Fibroblast of skin of scalp (primary cell): ENCODE data around the gene METTL15.
"Not testable (repeated sequence)": the region's sequence is repeated elsewhere in the genome, so short reads cannot be mapped to it uniquely, and the experiment has no call there.

Experiments
- DNase-seq: peaks from one replicate; pipeline ENCODE4 v3.0.0-alpha.2; 2013

Gene METTL15

GRCh38 chr11:28110108-28110820, 2.1 kb downstream of the METTL15 start:
- peak; percentile 84 for DNase-seq

- peak; percentile 19 for DNase-seq
Measured at GRCh38 chr11:28110821-28111200, 2.6 kb downstream of the METTL15 start.

GRCh38 chr11:28114116-28114515, 5.9 kb downstream of the METTL15 start:
- DNase-seq, result no peak

GRCh38 chr11:28114731-28115130, 6.5 kb downstream of the METTL15 start:
- DNase-seq, result no peak

GRCh38 chr11:28117712-28118111, 9.5 kb downstream of the METTL15 start:
- DNase-seq, result no peak

- DNase-seq, result peak; percentile 40
Measured at GRCh38 chr11:28123151-28123581, 15.0 kb downstream of the METTL15 start.

GRCh38 chr11:28132548-28132947, 24.4 kb downstream of the METTL15 start:
- DNase-seq, result peak; percentile 39

- peak; percentile 63 for DNase-seq
Measured at GRCh38 chr11:28133146-28133545, 25.0 kb downstream of the METTL15 start.

- not testable (repeated sequence) for DNase-seq
Measured at GRCh38 chr11:28136157-28136556, 28.0 kb downstream of the METTL15 start.

- no peak for DNase-seq
Measured at GRCh38 chr11:28137366-28137765, 29.2 kb downstream of the METTL15 start.

- no peak for DNase-seq
Measured at GRCh38 chr11:28137832-28138231, 29.6 kb downstream of the METTL15 start.

GRCh38 chr11:28139841-28140415, 31.7 kb downstream of the METTL15 start:
- DNase-seq, result no peak

- DNase-seq, result no peak
Measured at GRCh38 chr11:28140689-28141455, 32.7 kb downstream of the METTL15 start.

- DNase-seq, result no peak
Measured at GRCh38 chr11:28142724-28143123, 34.5 kb downstream of the METTL15 start.

GRCh38 chr11:28144808-28145207, 36.6 kb downstream of the METTL15 start:
- peak; percentile 26 for DNase-seq

GRCh38 chr11:28146123-28146751, 38.0 kb downstream of the METTL15 start:
- peak; percentile 84 for DNase-seq

- no peak for DNase-seq
Measured at GRCh38 chr11:28152743-28153142, 44.6 kb downstream of the METTL15 start.

- DNase-seq, result peak; percentile 21
Measured at GRCh38 chr11:28153586-28153985, 45.4 kb downstream of the METTL15 start.

GRCh38 chr11:28168718-28169117, 60.5 kb downstream of the METTL15 start:
- no peak for DNase-seq

GRCh38 chr11:28169816-28170215, 61.6 kb downstream of the METTL15 start:
- peak; percentile 5 for DNase-seq

GRCh38 chr11:28170759-28171158, 62.6 kb downstream of the METTL15 start:
- DNase-seq, result no peak

- peak; percentile 12 for DNase-seq
Measured at GRCh38 chr11:28176351-28176750, 68.2 kb downstream of the METTL15 start.

- no peak for DNase-seq
Measured at GRCh38 chr11:28195449-28195848, 87.3 kb downstream of the METTL15 start.
